Immature natural killer cell (primary cell): ENCODE measurements around the gene PPM1E. TPM values are rescaled to one million over a fixed set of nuclear protein-coding genes. Genes with fewer than 3 reads are reported as not detected.
"Not testable (repeated sequence)": the region's sequence is repeated elsewhere in the genome, so short reads cannot be mapped to it uniquely, and the experiment has no call there.

Source experiments
- DNase-seq, 3 donors: peaks; one replicate each; pipeline ENCODE4 v3.0.0; 2022; ENCODE audit warnings: mixed read lengths in 1 of 3
- H3K27ac Mint-ChIP-seq, 6 donors: one replicate each; pipeline ENCODE4 v1.8.0; 2020; ENCODE audit warnings: mixed read lengths in 6 of 6, mild to moderate bottlenecking in 5 of 6, inconsistent platforms in 4 of 6, moderate library complexity in 3 of 6
- H3K27me3 Mint-ChIP-seq, 3 donors: one replicate each; pipeline ENCODE4 v1.8.0; 2020 to 2021; ENCODE audit warnings: low read depth in 3 of 3, mild to moderate bottlenecking in 3 of 3, mixed read lengths in 3 of 3, moderate library complexity in 3 of 3, inconsistent platforms in 1 of 3
- H3K36me3 Mint-ChIP-seq, 3 donors: one replicate each; pipeline ENCODE4 v1.8.0; 2020; ENCODE audit warnings: mixed read lengths in 3 of 3, inconsistent platforms in 2 of 3, mild to moderate bottlenecking in 2 of 3
- H3K4me1 Mint-ChIP-seq, 2 donors: one replicate each; pipeline ENCODE4 v1.8.0; 2020; ENCODE audit warnings: inconsistent platforms in 2 of 2, mild to moderate bottlenecking in 2 of 2, mixed read lengths in 2 of 2, moderate library complexity in 1 of 2
- H3K4me3 Mint-ChIP-seq, 5 donors: one replicate each; pipeline ENCODE4 v1.8.0; 2020; ENCODE audit warnings: mild to moderate bottlenecking in 5 of 5, mixed read lengths in 5 of 5, inconsistent platforms in 3 of 5, moderate library complexity in 3 of 5
- H3K9me3 Mint-ChIP-seq, 6 donors: one replicate each; pipeline ENCODE4 v1.8.0; 2020; ENCODE audit warnings: mild to moderate bottlenecking in 6 of 6, mixed read lengths in 6 of 6, inconsistent platforms in 4 of 6, moderate library complexity in 3 of 6
- polyA plus RNA-seq, 3 donors: library from polyadenylated mRNA; unstranded; fragments of 300-500 nt; fragmentation: Illumina TruSeq; gene quantifications; one replicate each; pipeline ENCODE4 v1.2.3, GENCODE V29; 2021

PPM1E gene
- polyA plus RNA-seq, 3 donors from 2014 or later = not detected

DNA sequence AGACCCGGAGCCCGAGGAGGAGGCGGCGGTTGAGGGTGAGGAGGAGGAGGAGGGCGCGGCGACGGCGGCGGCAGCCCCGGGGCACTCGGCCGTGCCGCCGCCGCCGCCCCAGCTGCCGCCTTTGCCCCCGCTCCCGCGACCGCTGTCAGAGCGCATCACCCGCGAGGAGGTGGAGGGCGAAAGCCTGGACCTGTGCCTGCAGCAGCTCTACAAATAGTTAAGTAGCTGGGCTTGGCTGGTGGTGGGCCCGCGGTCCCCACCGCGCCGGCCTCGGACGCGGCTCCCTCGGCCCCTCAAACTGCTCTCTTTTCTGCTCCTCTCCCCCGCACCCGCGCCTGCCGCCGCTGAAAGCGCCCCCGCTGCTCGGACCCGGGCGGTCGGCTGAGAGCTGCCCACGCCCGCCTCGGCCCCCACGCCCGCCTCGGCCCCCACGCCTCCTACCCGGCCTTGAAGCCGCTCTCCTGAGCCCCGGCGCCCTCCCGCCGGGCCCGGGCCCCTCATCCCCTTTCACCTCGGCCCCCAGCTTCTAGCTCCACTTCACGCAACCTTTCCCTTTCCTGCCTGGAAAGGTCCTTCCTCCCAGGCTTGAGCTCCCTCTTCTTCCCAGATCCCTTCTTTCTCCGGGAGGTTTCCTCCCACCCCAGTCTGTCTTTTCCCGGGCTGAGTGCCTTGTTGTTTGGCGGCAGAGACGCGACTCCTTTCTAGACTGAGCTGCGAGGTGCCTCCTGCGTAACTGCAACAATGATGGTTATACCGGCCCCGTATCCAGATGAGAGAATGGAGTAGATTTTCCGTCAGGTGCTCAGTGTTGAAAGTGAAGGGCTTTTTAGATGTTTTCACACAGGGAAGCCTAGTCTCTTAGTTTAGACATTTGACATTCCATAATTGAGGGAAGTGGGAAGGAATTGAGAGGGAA is 850 bp downstream of the PPM1E start:
- H3K4me1 Mint-ChIP-seq = peaks cover 12 to 14% of the 10 kb centered on the region in 2 donors
- peak in 1 of 3 donors; percentile 0 for DNase-seq
- H3K27me3 Mint-ChIP-seq = peaks cover 18 to 44% (median 20%) of the 10 kb centered on the region in 3 donors
- H3K27ac Mint-ChIP-seq = no peak overlapping the region
- H3K4me3 Mint-ChIP-seq = peak overlapping the region; percentile 73 to 91 (median 85)
- peaks cover 0 to 9% (median 0%) of the 10 kb centered on the region in 3 donors for H3K36me3 Mint-ChIP-seq
- peaks cover 0 to 3% (median 0%) of the 10 kb centered on the region in 6 donors for H3K9me3 Mint-ChIP-seq

- Mint-ChIP-seq H3K27ac (no peak overlapping the region), H3K27me3 (peaks cover 18 to 44% (median 20%) of the 10 kb centered on the region in 3 donors), H3K36me3 (peaks cover 0 to 9% (median 0%) of the 10 kb centered on the region in 3 donors), H3K4me3 (peak overlapping the region; percentile 73 to 91 (median 85)), H3K4me1 (peaks cover 12 to 14% of the 10 kb centered on the region in 2 donors), H3K9me3 (peaks cover 0 to 3% (median 0%) of the 10 kb centered on the region in 6 donors)
- no peak for DNase-seq
Measured at GRCh38 chr17:58757162-58757613, 1.5 kb downstream of the PPM1E start.

- no peak for DNase-seq
- Mint-ChIP-seq H3K27me3 (peaks cover 16 to 31% (median 20%) of the 10 kb centered on the region in 3 donors), H3K4me3 (no peak overlapping the region), H3K27ac (no peak overlapping the region), H3K9me3 (peaks cover 0 to 3% (median 0%) of the 10 kb centered on the region in 6 donors), H3K4me1 (peaks cover 12 to 14% of the 10 kb centered on the region in 2 donors), H3K36me3 (peaks cover 0 to 9% (median 0%) of the 10 kb centered on the region in 3 donors)
Measured at GRCh38 chr17:58758890-58759289, 3.2 kb downstream of the PPM1E start.

DNA sequence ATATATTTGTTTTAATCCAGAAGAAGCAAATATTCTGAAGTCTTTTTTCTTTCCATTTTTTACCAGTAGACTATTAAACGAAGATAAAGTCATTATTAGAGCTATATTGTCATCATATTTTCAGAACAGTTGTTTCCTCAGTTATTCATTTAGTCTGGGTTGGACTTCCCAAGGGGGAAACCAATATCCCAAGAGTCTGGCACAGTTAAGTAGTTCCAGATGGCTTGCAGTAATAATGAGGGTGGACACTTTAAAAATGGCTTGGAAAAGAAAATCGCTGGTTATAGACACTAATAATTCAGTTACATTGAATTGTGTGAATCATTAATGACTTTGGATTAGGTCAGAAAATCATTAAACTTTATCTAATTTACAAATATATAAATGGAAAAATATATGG is 3.9 kb downstream of the PPM1E start:
- Mint-ChIP-seq H3K9me3 (peaks cover 0 to 3% (median 0%) of the 10 kb centered on the region in 6 donors), H3K4me3 (no peak overlapping the region), H3K36me3 (peaks cover 0 to 9% (median 0%) of the 10 kb centered on the region in 3 donors), H3K27ac (no peak overlapping the region), H3K27me3 (peaks cover 15 to 28% (median 20%) of the 10 kb centered on the region in 3 donors), H3K4me1 (peaks cover 12 to 14% of the 10 kb centered on the region in 2 donors)
- DNase-seq = no peak

DNA sequence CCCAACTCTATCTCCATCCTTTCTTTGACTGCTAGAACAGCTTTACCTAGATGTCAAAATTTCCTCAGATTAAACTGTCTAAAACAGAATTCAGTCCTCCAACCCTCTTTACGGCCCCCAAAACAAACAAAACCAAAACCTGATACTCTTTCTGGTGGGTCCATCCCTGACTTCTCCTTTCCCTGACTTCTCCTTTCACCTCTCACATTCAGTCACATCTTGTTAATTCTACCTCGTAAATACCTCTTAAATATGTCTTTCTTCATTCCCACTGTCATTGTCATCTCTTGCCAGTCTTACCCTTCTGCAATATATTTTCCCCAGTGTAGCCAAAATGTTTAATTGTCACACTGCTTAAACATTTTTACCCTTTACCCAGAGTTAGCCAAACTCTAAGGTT is 4.6 kb downstream of the PPM1E start:
- no peak for DNase-seq
- no peak overlapping the region for H3K4me3 Mint-ChIP-seq
- H3K27ac Mint-ChIP-seq = no peak overlapping the region
- peaks cover 0 to 6% (median 0%) of the 10 kb centered on the region in 3 donors for H3K36me3 Mint-ChIP-seq
- peaks cover 12 to 25% (median 17%) of the 10 kb centered on the region in 3 donors for H3K27me3 Mint-ChIP-seq
- H3K4me1 Mint-ChIP-seq = peaks cover 10 to 11% of the 10 kb centered on the region in 2 donors
- H3K9me3 Mint-ChIP-seq = peaks cover 0 to 3% (median 0%) of the 10 kb centered on the region in 6 donors

- Mint-ChIP-seq H3K4me3 (no peak overlapping the region), H3K9me3 (peaks cover 0 to 2% (median 0%) of the 10 kb centered on the region in 6 donors), H3K27ac (no peak overlapping the region), H3K36me3 (no peaks in the 10 kb centered on the region), H3K27me3 (peaks cover 7 to 10% (median 7%) of the 10 kb centered on the region in 3 donors), H3K4me1 (no peaks in the 10 kb centered on the region)
- DNase-seq = no peak
Measured at GRCh38 chr17:58763263-58763662, 7.6 kb downstream of the PPM1E start.

GRCh38 chr17:58764373-58764772 is 8.7 kb downstream of the PPM1E start:
- no peak overlapping the region for H3K27ac Mint-ChIP-seq
- no peaks in the 10 kb centered on the region for H3K36me3 Mint-ChIP-seq
- H3K9me3 Mint-ChIP-seq = peaks cover 0 to 2% (median 0%) of the 10 kb centered on the region in 6 donors
- DNase-seq = no peak
- peaks cover 3 to 10% (median 7%) of the 10 kb centered on the region in 3 donors for H3K27me3 Mint-ChIP-seq
- no peak overlapping the region for H3K4me3 Mint-ChIP-seq
- H3K4me1 Mint-ChIP-seq = no peaks in the 10 kb centered on the region

DNA sequence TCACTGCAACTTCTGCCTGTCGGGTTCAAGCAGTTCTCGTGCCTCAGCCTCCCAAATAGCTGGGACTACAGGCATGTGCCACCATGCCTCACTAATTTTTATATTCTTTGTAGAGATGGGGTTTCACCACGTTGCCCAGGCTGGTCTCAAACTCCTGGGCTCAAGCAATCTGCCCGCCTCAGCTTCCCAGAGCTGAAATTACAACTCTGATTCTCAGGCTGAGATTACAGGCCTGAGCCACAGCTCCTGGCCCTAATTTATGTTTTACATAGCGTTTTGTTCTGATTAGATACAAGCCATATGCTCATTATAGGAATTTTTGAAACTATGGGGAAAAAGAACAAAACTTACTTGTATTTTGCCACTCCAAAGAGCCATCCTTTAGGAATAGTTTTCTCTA is 22.8 kb downstream of the PPM1E start:
- not testable (repeated sequence) for H3K4me3 Mint-ChIP-seq, H3K27me3 Mint-ChIP-seq, H3K4me1 Mint-ChIP-seq, H3K9me3 Mint-ChIP-seq, H3K36me3 Mint-ChIP-seq, H3K27ac Mint-ChIP-seq, DNase-seq

DNA sequence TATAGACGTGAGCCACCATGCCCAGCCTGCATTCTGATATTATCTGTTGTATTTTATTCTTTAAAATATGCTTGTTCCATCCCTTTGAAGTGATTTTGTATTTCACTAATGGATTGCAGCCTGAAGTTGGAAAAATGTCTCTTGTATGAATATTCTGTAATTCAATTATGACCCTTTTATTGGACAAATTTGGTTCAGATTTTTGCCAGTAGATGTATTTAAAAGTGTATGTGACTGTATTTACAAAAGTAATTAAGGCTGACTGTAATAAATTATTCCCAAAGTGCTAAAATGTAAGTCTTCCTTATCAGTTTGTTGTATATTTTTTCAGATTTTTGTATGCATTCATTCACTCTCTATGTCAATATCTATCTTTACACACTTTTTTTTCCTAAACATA is 23.8 kb downstream of the PPM1E start:
- no peak for DNase-seq
- Mint-ChIP-seq H3K36me3 (no peaks in the 10 kb centered on the region), H3K4me3 (no peak overlapping the region), H3K27me3 (peaks cover 2 to 7% (median 4%) of the 10 kb centered on the region in 3 donors), H3K4me1 (no peaks in the 10 kb centered on the region), H3K9me3 (no peaks in the 10 kb centered on the region), H3K27ac (no peak overlapping the region)

- H3K4me3 Mint-ChIP-seq = no peak overlapping the region
- peaks cover 2 to 13% (median 4%) of the 10 kb centered on the region in 3 donors for H3K27me3 Mint-ChIP-seq
- H3K27ac Mint-ChIP-seq = no peak overlapping the region
- no peaks in the 10 kb centered on the region for H3K4me1 Mint-ChIP-seq
- H3K36me3 Mint-ChIP-seq = no peaks in the 10 kb centered on the region
- DNase-seq = no peak
- no peaks in the 10 kb centered on the region for H3K9me3 Mint-ChIP-seq
Measured at GRCh38 chr17:58783380-58783779, 27.7 kb downstream of the PPM1E start.

GRCh38 chr17:58785097-58785496 is 29.4 kb downstream of the PPM1E start:
- Mint-ChIP-seq H3K36me3 (no peaks in the 10 kb centered on the region), H3K4me3 (no peak overlapping the region)

GRCh38 chr17:58786586-58787295 is 31.1 kb downstream of the PPM1E start:
- H3K27me3 Mint-ChIP-seq = peaks cover 2 to 8% (median 4%) of the 10 kb centered on the region in 3 donors
- H3K27ac Mint-ChIP-seq = no peak overlapping the region
- no peaks in the 10 kb centered on the region for H3K9me3 Mint-ChIP-seq
- DNase-seq = no peak
- no peaks in the 10 kb centered on the region for H3K36me3 Mint-ChIP-seq
- H3K4me3 Mint-ChIP-seq = no peak overlapping the region
- no peaks in the 10 kb centered on the region for H3K4me1 Mint-ChIP-seq

More at GRCh38 chr17:58785097-58785496, 29.4 kb downstream of the PPM1E start:
- no peaks in the 10 kb centered on the region for H3K4me1 Mint-ChIP-seq
- no peaks in the 10 kb centered on the region for H3K9me3 Mint-ChIP-seq
- peaks cover 2 to 8% (median 4%) of the 10 kb centered on the region in 3 donors for H3K27me3 Mint-ChIP-seq
- H3K27ac Mint-ChIP-seq = no peak overlapping the region
- no peak for DNase-seq

DNA sequence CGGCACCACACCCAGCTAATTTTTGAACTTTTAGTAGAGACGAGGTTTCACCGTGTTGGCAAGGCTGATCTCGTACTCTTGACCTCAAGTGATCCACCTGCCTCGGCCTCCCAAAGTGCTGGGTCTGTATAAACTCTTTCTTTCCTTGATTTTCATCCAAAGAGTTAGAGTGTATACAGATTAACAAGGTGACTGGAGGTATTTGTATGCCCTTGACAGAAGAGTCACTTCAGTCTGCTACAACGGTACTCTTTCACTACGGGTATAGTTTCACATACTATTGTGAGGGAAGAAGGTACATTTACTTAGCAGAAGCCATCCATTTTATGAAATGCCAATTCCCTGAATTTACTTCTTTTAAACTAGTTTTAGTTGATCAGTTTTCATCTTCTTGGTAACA is 32.5 kb downstream of the PPM1E start:
- DNase-seq = no peak
- Mint-ChIP-seq H3K27me3 (peaks cover 2 to 7% (median 6%) of the 10 kb centered on the region in 3 donors), H3K9me3 (no peaks in the 10 kb centered on the region), H3K27ac (no peak overlapping the region), H3K4me1 (no peaks in the 10 kb centered on the region), H3K36me3 (no peaks in the 10 kb centered on the region), H3K4me3 (no peak overlapping the region)

- H3K27me3 Mint-ChIP-seq = peaks cover 0 to 6% (median 3%) of the 10 kb centered on the region in 3 donors
- no peak for DNase-seq
- no peaks in the 10 kb centered on the region for H3K36me3 Mint-ChIP-seq
- H3K4me3 Mint-ChIP-seq = no peak overlapping the region
- H3K4me1 Mint-ChIP-seq = no peaks in the 10 kb centered on the region
- H3K27ac Mint-ChIP-seq = no peak overlapping the region
- no peaks in the 10 kb centered on the region for H3K9me3 Mint-ChIP-seq
Measured at GRCh38 chr17:58789160-58789559, 33.5 kb downstream of the PPM1E start.
